Motor neuron (in vitro differentiated cells): ENCODE results near the gene SPIRE1. TPM values are rescaled to one million over a fixed set of nuclear protein-coding genes. Genes with fewer than 3 reads are reported as not detected.

Experiments
- ATAC-seq, 8 experiments: fragments of 200-7000 bp; cut with Tn5 transposase; replicated peaks in 6 of 8; 2 replicates each; pipeline ENCODE4 v1.8.0; 2021; ENCODE audit warnings: mild to moderate bottlenecking in 8 of 8, moderate library complexity in 8 of 8
- H3K27ac ChIP-seq, 2 donors: fragments of 250-450 bp; sonication (Bioruptor Pico); 2 replicates each; pipeline ENCODE4 v1.9.0; 2021; ENCODE audit warnings: antibody characterized with exemption in 2 of 2, mild to moderate bottlenecking in 2 of 2, moderate library complexity in 1 of 2
- H3K4me1 ChIP-seq, 2 donors: fragments of 250-450 bp; sonication (Bioruptor Pico); replicated peaks in 1 of 2; 2 replicates each; pipeline ENCODE4 v1.6.1; 2021; ENCODE audit warnings: antibody characterized with exemption in 2 of 2, mild to moderate bottlenecking in 2 of 2, moderate library complexity in 1 of 2
- H3K4me3 ChIP-seq, 5 donors: fragments of 250-450 bp; sonication (Bioruptor Pico); 2 replicates each; pipeline ENCODE4 v1.9.0; 2021; ENCODE audit warnings: antibody characterized with exemption in 5 of 5, mild to moderate bottlenecking in 5 of 5, moderate library complexity in 4 of 5
- WGBS, 10 experiments: fragments of 450-650 bp; shearing (Covaris generic); methylation state at CpG; one replicate each; pipeline ENCODE4 v1.0.0; 2022; 5-methylcytosine and 5-hydroxymethylcytosine counted together
- in situ Hi-C, 9 experiments: fragments of 400-800 bp; cut with MboI; loops; one replicate each; pipeline ENCODE4 v1.15.0; 2021; ENCODE audit warnings: low sequenced_read_pairs in 9 of 9, low pct_unique_long_range_greater_than_20kb in 2 of 9; ENCODE audit not compliant: unreplicated experiment in 9 of 9
- total RNA-seq, 8 experiments: library from RNA; unstranded; fragments of 300-600 nt; gene quantifications; 2 replicates each; pipeline versions ENCODE4 v1.2.3 to v1.2.4, GENCODE V29; 2022

The SPIRE1 gene
- total RNA-seq, 8 experiments from 2014 or later: 10.2 to 46.3 (median 21.0) TPM

DNA sequence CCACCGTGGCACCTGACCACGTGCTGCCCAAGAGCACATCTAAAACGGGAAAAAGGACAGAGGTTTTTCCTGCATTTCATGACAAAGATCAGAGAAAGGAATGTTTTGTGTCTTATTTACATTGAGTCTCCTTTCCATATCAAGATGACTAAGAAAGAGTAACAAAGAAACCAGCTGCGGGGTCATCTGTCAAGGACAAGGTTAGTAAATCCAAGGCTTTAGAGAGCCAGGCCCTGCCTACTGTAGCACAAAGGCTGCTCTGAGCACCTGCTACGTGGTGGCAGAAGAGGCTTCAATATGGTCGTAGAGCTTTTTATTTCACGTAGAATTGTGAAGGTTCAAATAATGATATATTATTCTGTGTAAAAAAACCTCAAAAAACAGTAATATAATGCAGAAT lies 199.1 kb downstream of the SPIRE1 start:
- in situ Hi-C loops: no loop called here
- peak overlapping the region; percentile 51 to 58 for H3K27ac ChIP-seq
- no peak overlapping the region for H3K4me3 ChIP-seq
- peaks cover 27 to 35% of the 10 kb centered on the region in 2 donors for H3K4me1 ChIP-seq
- WGBS, 10 experiments: 10 to 98% (median 41%) methylated on average over 2 to 7 of the region's 7 CpGs; no CpG with 5 or more reads in 1 of the 10 experiments
- ATAC-seq: peak in 5 of 8 experiments; percentile 43 to 59 (median 50)

DNA sequence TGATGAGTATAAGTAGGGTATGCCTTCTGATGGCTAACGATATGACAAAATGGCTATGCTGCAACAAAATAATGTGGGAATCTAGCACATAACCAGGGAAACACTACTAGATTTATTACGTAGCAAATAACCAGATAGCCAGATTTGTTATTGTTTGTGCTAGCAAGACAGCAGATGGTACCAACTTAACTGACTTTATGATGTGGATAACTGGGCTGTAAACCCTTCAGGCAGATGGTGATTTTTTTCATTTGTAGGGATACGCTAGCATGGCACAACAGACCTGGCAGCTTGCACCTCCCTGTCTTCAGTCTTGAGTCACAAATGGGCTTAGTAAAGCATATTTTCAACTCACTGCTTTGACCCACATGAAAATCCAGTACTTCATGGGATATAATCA lies 201.5 kb downstream of the SPIRE1 start:
- ATAC-seq: no peak
- Histone ChIP-seq H3K4me3 (no peak overlapping the region), H3K4me1 (peaks cover 27 to 35% of the 10 kb centered on the region in 2 donors), H3K27ac (peak overlapping the region in 1 of 2 donors; percentile 68)
- 40 to 100% (median 79%) methylated on average over 1 to 3 of the region's 3 CpGs; no CpG with 5 or more reads in 3 of the 10 experiments for WGBS, 10 experiments
- in situ Hi-C loops: no loop called here

DNA sequence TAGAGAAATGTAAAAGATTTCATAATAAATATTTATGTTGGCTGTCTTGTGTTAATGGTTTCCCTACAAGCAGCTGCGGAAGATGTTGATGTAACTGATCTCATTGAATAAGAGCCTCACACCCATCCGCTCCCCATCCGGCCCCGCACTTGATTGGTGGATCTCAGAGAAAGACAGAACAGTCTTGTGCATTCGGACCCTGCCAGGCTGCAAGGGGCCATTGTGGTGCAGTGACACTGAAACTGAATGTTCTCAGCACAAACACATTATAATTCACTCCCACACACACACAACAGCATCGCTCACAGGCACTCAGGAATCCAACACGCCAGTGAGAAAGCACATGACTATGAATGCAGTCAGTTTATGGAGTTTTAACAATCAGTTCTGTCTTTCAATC lies 202.4 kb downstream of the SPIRE1 start:
- WGBS, 10 experiments: 3 to 49% (median 27%) methylated on average over 3 to 7 of the region's 7 CpGs; no CpG with 5 or more reads in 4 of the 10 experiments
- in situ Hi-C loops: no loop called here
- peak overlapping the region; percentile 33 to 68 for H3K27ac ChIP-seq
- no peak overlapping the region for H3K4me3 ChIP-seq
- peaks cover 22 to 30% of the 10 kb centered on the region in 2 donors for H3K4me1 ChIP-seq
- ATAC-seq: peak in 7 of 8 experiments; percentile 95 to 99 (median 97)

DNA sequence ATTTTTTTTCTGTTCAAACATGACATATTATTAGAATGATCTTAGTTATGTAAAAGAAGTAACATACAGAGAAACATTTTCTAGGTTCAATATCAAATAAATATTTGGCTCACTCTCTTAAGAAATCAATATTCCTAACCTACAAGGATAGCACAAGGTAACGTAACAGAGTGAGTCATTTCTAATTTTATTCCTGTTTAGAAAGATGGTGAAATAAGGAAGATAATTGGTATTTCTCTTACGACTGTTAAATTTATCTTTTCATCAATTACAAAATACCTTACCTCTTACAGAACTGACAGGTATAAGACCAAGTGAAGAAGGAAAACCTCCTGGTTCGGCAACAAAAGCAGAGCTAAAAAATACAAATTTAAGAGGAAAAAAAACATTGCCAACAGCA lies 205.1 kb downstream of the SPIRE1 start:
- no peak for ATAC-seq
- peaks cover 12 to 24% of the 10 kb centered on the region in 2 donors for H3K4me1 ChIP-seq
- H3K27ac ChIP-seq: no peak overlapping the region
- in situ Hi-C loops: no loop called here
- 68 to 100% (median 94%) methylated on average over 1 to 3 of the region's 3 CpGs for WGBS, 10 experiments
- no peak overlapping the region for H3K4me3 ChIP-seq

DNA sequence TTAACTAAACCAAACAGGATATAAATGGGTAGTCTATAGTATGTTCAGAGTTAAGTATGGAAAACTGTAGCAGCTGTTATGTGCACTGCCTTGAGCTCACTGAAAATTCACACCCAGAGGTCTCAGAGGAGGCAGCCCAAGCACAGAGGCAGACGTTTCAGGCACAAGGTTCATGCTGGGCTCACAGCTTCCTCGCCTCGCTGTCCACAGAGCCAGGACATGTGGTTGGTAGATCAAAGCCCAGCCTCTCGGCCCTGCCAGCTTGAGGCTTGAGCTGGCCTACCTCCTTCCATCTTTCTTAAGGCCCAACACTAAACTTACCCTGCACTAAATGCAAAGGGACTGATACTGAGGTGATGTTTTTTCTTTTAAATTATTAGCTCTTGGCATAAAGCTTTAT lies 206.5 kb downstream of the SPIRE1 start:
- no peak for ATAC-seq
- in situ Hi-C loops: no loop called here
- Histone ChIP-seq H3K27ac (no peak overlapping the region), H3K4me1 (peaks cover 8 to 17% of the 10 kb centered on the region in 2 donors), H3K4me3 (no peak overlapping the region)
- WGBS, 10 experiments: 17 to 80% (median 70%) methylated on average over 1 to 4 of the region's 4 CpGs; no CpG with 5 or more reads in 3 of the 10 experiments

DNA sequence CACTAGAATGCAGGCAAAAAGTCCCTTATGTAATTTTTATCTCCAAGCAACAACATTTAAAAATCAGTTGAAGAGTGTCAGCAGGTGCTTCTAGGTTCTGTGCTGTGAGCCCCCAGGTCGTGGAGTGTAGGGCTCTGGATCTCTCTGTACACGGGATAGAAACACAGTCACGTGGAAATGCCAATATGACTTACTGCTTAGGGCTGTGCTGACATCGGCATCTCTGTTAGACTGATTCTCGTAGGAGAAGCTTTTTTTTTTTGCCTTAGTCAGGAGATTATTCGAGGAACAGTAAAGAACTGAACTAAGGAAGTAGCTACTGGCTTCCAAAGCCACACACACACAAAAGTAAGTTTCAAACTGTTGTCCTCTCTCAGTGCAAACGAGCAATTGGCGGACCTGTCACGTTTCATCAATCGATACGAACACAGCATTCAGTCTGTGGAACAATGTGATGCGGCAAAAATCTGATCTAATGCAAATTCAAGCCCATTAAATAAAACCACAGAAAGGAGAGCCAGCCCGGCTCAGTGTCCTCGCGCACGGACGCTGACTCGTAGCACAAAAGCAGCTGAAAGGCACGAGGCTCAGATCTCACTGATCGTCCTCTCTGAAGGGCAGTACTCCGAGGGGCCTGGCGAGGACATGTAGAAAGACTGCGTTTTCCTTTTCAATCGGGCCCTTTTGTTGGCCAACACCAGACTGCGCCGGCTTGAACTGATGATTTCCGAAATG lies 208.7 kb downstream of the SPIRE1 start:
- WGBS, 10 experiments: 62 to 97% (median 88%) methylated on average over 4 to 22 of the region's 27 CpGs
- ATAC-seq: peak in 4 of 8 experiments; percentile 56 to 82 (median 74)
- peak overlapping the region; percentile 2 to 4 for H3K27ac ChIP-seq

DNA sequence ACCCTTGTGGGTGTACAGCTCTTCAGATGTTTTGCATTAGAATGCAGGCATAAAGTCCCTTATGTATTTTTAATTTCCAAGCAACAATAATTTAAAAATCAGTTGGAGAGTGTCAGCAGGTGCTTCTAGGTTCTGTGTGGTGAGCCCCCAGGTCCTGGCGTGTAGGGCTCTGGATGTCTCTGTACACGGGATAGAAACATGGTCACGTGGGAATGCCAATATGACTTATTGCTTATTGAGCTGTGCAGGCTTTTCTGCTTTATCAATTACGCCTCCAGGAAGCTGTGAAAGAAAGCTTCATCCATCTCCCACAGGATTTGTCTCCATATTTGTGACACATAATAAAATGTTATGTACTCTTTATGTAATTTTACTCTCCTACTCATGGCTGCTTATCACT lies 212.4 kb downstream of the SPIRE1 start:
- peaks cover 0 to 4% of the 10 kb centered on the region in 2 donors for H3K4me1 ChIP-seq
- peak in 4 of 8 experiments; percentile 15 to 64 (median 54) for ATAC-seq
- WGBS, 10 experiments: 71 to 100% (median 89%) methylated on average over 1 to 4 of the region's 4 CpGs; no CpG with 5 or more reads in 5 of the 10 experiments

More for the DNA sequence above, 208.7 kb downstream of the SPIRE1 start:
- Histone ChIP-seq H3K4me1 (peaks cover 0 to 4% of the 10 kb centered on the region in 2 donors), H3K4me3 (no peak overlapping the region)
- in situ Hi-C loops: loop anchor here in 1 of 9 experiments (25.0 kb wide), 1 partner anchor 88 kb away; no protein-coding TSS in a partner anchor

DNA sequence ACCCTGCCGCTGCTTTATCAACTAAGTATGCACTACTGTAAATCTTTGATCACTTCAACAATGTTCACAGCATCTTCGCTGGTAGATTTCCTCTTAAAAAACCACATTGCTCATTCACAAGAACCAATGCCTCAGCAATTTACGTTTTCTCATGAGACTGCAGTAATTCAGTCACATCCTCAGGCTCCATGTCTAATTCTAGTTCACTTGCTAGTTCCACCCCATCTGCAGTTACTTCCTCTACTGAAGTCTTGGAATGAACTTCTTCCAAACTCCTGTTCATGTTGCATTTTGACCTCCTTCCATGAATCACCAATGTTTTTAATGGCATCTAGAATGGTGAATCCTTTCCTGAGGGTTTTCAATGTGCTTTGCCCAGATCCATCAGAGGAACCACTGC lies 214.4 kb downstream of the SPIRE1 start:
- H3K27ac ChIP-seq: no peak overlapping the region
- H3K4me3 ChIP-seq: no peak overlapping the region
- H3K4me1 ChIP-seq: no peaks in the 10 kb centered on the region
- 60 to 100% (median 95%) methylated on average over 1 to 3 of the region's 3 CpGs for WGBS, 10 experiments
- in situ Hi-C loops: loop anchor here in 1 of 9 experiments (25.0 kb wide), 1 partner anchor 94 kb away; no protein-coding TSS in a partner anchor
- ATAC-seq: no peak

More for the DNA sequence above, 212.4 kb downstream of the SPIRE1 start:
- Histone ChIP-seq H3K4me3 (no peak overlapping the region), H3K27ac (no peak overlapping the region)
- in situ Hi-C loops: loop anchor here in 1 of 9 experiments (25.0 kb wide), 1 partner anchor 92 kb away; no protein-coding TSS in a partner anchor

DNA sequence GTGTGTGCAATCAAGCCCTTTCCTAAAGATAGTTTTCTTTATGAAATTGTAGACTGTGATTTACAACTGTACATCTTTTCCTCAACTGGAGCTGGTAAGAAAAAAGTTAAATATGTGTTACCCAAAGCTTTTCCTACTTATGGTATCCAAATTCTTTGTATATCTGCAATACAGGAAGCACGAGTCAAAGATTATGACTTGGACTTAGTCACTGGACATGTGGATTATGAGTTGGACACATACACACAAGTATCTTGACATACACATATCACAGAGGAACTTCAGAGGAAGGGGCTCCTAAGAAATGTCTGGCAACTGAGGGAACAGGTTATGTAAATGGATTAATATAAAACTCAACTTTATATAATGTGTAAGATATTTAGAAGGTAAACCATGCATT lies 215.0 kb downstream of the SPIRE1 start:
- no peak for ATAC-seq
- no peaks in the 10 kb centered on the region for H3K4me1 ChIP-seq
- in situ Hi-C loops: loop anchor here in 1 of 9 experiments (25.0 kb wide), 1 partner anchor 94 kb away; no protein-coding TSS in a partner anchor
- no peak overlapping the region for H3K4me3 ChIP-seq
- no peak overlapping the region for H3K27ac ChIP-seq
- 29 to 100% (median 100%) methylated on average over 1 of the region's 1 CpG; no CpG with 5 or more reads in 4 of the 10 experiments for WGBS, 10 experiments

DNA sequence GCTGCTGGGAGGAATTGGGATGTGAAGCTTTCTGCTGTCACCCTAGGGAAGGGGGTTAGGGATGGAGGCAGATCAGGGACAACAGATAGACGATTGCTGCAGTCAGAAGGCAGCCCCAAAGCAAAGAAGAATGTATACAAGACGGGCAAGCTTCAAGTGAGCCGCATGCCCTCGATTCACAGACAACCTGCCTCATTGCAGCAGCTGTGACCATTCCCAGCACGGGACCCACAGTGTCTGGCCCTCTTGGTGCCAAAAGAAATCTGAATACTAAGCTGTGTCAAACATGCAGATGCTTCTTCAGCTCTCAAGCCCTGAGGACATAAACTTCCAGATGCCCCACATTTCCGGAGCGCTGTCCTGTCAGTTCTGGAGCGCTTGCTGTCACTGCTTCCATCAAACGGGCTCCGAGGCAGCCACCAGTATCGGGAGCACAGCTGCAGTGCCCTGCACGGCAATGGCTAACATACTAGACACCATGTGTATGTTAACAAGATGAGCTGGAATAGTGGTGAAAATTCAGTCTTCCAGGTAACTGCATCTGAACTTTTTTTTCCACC lies 216.4 kb downstream of the SPIRE1 start:
- peak in 1 of 8 experiments; percentile 87 for ATAC-seq
- H3K4me3 ChIP-seq: no peak overlapping the region
- H3K4me1 ChIP-seq: no peaks in the 10 kb centered on the region
- 40 to 97% (median 80%) methylated on average over 1 to 9 of the region's 12 CpGs for WGBS, 10 experiments
- H3K27ac ChIP-seq: no peak overlapping the region
- in situ Hi-C loops: loop anchor here in 1 of 9 experiments (25.0 kb wide), 1 partner anchor 96 kb away; no protein-coding TSS in a partner anchor

DNA sequence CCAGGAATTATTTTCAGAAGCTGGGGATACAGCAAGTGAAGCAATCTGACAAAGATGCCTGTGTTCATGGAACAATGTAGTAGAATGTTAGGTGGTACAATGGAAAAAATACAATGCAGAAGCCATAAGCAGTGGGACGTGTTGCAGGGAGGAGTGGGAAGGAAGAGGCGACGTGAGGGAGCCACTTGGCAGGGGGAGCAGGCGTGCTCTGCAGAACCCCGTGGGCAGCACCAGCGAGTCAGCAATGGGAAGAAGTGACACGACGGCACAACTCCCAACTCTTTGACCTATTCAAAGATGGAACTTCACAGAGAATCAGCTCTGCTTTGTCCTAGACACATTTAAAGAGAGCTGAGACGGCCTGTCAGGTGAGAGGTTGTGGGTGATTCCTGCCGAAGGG lies 219.7 kb downstream of the SPIRE1 start:
- in situ Hi-C loops: loop anchor here in 1 of 9 experiments (25.0 kb wide), 1 partner anchor 99 kb away; no protein-coding TSS in a partner anchor
- ATAC-seq: no peak
- WGBS, 10 experiments: 70 to 100% (median 88%) methylated on average over 1 to 6 of the region's 10 CpGs; no CpG with 5 or more reads in 2 of the 10 experiments
- Histone ChIP-seq H3K4me1 (peaks cover 2 to 3% of the 10 kb centered on the region in 2 donors), H3K4me3 (no peak overlapping the region), H3K27ac (no peak overlapping the region)

DNA sequence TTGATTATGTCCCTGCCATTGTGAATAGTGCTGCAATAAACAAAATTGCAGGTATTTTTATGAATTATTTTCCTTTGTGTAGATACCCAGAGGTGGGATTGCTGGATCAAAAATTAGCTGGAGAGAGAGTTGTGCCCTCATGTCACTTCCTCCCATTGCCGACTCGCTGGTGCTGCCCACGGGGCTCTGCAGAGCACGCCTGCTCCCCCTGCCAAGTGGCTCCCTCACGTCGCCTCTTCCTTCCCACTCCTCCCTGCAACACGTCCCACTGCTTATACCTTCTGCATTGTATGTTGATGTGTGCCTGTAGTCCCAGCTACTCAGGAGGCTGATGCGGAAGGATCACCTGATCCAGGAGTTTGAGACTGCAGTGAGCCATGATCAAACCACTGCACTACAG lies 222.0 kb downstream of the SPIRE1 start:
- 92 to 100% (median 95%) methylated on average over 1 to 4 of the region's 8 CpGs; no CpG with 5 or more reads in 5 of the 10 experiments for WGBS, 10 experiments
- H3K4me1 ChIP-seq: peaks cover 2 to 3% of the 10 kb centered on the region in 2 donors
- no peak for ATAC-seq
- no peak overlapping the region for H3K4me3 ChIP-seq
- no peak overlapping the region for H3K27ac ChIP-seq
- in situ Hi-C loops: loop anchor here in 1 of 9 experiments (25.0 kb wide), 1 partner anchor 101 kb away; no protein-coding TSS in a partner anchor

DNA sequence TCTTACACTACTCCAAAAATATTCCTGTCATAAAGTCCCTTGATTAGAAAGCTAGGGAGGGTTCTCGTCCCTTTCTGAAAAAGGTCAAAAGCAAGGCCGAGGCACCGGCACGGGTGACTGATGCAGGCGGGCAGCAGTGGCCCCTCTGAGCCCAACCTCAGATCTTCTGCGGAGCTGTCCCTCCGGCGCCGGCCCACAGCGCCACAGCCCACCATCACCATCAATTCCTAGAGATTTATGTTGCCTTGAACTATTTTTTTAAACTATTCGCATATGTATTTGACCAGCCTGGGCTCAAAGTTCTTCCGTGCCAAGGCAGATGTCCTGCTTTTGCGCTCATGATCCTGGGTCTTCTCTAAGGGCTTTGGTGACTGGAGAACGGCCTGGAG lies 223.4 kb downstream of the SPIRE1 start:
- peaks cover 2 to 3% of the 10 kb centered on the region in 2 donors for H3K4me1 ChIP-seq
- ATAC-seq: peak in 1 of 8 experiments; percentile 82
- H3K27ac ChIP-seq: no peak overlapping the region
- 67 to 100% (median 80%) methylated on average over 1 to 13 of the region's 14 CpGs; no CpG with 5 or more reads in 4 of the 10 experiments for WGBS, 10 experiments
- H3K4me3 ChIP-seq: no peak overlapping the region
- in situ Hi-C loops: loop anchor here in 1 of 9 experiments (25.0 kb wide), 1 partner anchor 103 kb away; no protein-coding TSS in a partner anchor
